Measurements from ENCODE around the gene TPM1. TPM values are rescaled to one million over a fixed set of nuclear protein-coding genes. Genes with fewer than 3 reads are reported as not detected.

The TPM1 gene
- total and polyA plus RNA-seq, 10 of the 15 experiments (the other 5 are each of a cell fraction or from before 2014, with no cell fraction given), result 0.43 to 10.0 (median 2.4) TPM

DNA sequence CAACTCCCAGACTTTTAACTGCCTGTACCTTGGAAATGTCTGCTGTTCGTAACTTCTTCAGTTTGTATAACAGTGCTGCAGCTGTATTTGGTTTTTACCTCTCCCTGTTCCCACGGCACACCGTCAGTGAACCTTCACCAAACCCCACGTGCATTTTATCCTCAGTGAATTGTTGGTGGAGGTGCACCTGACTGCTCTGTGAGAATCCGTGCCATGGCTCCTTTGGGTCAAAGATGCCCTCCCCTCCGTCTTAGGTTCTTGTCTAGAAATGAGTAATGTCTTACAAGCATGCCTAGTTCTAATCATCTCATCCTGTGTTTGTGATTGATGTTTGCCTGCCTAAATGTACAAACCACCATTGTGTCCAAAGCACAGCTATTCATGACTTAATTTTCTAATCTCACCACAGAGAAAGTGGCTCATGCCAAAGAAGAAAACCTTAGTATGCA, 28.2 kb downstream of the TPM1 start:
- Histone ChIP-seq H3K27ac (ENCODE audit: control insufficient read depth, insufficient read depth) (no peak overlapping the region), H3K36me3 (ENCODE audit: control insufficient read depth in 2 of 2, insufficient read depth in 2 of 2, low read length in 1 of 2) (no peaks in the 10 kb centered on the region), H3K4me1 (ENCODE audit: control insufficient read depth, insufficient read depth, low read length) (no peaks in the 10 kb centered on the region; the same call in 1 of the 2 replicates), H3K27me3 (replicated peaks in 1 of 2; ENCODE audit: control insufficient read depth in 2 of 2, insufficient read depth in 2 of 2, low read length in 1 of 2) (no peaks in the 10 kb centered on the region), H3K79me2 (ENCODE audit: control insufficient read depth, insufficient read depth, low read length) (no peaks in the 10 kb centered on the region), H3K9me3 (replicated peaks; ENCODE audit: control insufficient read depth, insufficient read depth, low read length) (no peaks in the 10 kb centered on the region), H3K4me3 (no peak overlapping the region), H3K9ac (ENCODE audit: control insufficient read depth, insufficient read depth, low read length) (no peak overlapping the region), H3K4me2 (ENCODE audit: control insufficient read depth, insufficient read depth) (no peak overlapping the region), H4K20me1 (ENCODE audit: control insufficient read depth, insufficient read depth) (no peaks in the 10 kb centered on the region), H2AFZ (ENCODE audit: control insufficient read depth, low read depth, low read length) (no peak overlapping the region)
- ChIA-PET CTCF (interaction anchor here (0.6 to 11.1 kb wide), 2 partner anchors 22 to 777 kb away, joined by 5 to 68 read pairs; no protein-coding TSS in a partner anchor), RAD21 (ENCODE audit: unreplicated experiment) (no interaction called here), SMC1A (ENCODE audit: uncharacterized antibody, unreplicated experiment) (interaction anchor here (1.3 kb wide), 1 partner anchor 24 kb away, joined by 3 read pairs; no protein-coding TSS in a partner anchor), POLR2A (no interaction called here)
- FAIRE-seq (no peak), ATAC-seq (peak; percentile 88), DNase-seq (ENCODE audit: low read depth, low spot score) (peak; percentile 25)
- 34% methylated on average over 6 of the region's 6 CpGs for WGBS (ENCODE audit: insufficient coverage, insufficient replicate concordance, low lambda C conversion rate, missing lambda C conversion rate)
- in situ Hi-C loops (cut with MboI) (no loop called here), intact Hi-C loops (cut with micrococcal nuclease; ENCODE audit: unreplicated experiment) (no loop called here)
- BruUV-seq (replicated peaks), result no TSS peak
- TF ChIP-seq SRF (IDR thresholded peaks at IDR 0.05; ENCODE audit: low read depth in 2 of 2, low read length in 2 of 2), result no peak
- TF ChIP-seq CREM (IDR thresholded peaks at IDR 0.05; ENCODE audit: low read depth), result no peak
- TF ChIP-seq WRNIP1 (IDR thresholded peaks at IDR 0.05; ENCODE audit: borderline replicate concordance, low read depth, low read length), result no peak
- no peak for TF ChIP-seq TCF7 (IDR thresholded peaks at IDR 0.05; ENCODE audit: borderline replicate concordance)
- no peak for TF ChIP-seq BCL3 (IDR thresholded peaks at IDR 0.05; ENCODE audit: borderline replicate concordance, insufficient read depth, low read depth, low read length, poor library complexity, severe bottlenecking)
- no peak for TF ChIP-seq MXI1 (IDR thresholded peaks at IDR 0.05; ENCODE audit: low read depth, low read length)
- no peak for TF ChIP-seq REST (IDR thresholded peaks at IDR 0.05; ENCODE audit: low read depth, low read length)
- no peak for TF ChIP-seq PAX8 (IDR thresholded peaks at IDR 0.05)
- TF ChIP-seq ZBED1 (IDR thresholded peaks at IDR 0.05; ENCODE audit: borderline replicate concordance), result no peak
- TF ChIP-seq RB1 (IDR thresholded peaks at IDR 0.05; ENCODE audit: borderline replicate concordance), result no peak
- TF ChIP-seq NRF1 (conservative IDR thresholded peaks at IDR 0.05; ENCODE audit: low read depth, low read length), result no peak
- TF ChIP-seq, protein P1, sequence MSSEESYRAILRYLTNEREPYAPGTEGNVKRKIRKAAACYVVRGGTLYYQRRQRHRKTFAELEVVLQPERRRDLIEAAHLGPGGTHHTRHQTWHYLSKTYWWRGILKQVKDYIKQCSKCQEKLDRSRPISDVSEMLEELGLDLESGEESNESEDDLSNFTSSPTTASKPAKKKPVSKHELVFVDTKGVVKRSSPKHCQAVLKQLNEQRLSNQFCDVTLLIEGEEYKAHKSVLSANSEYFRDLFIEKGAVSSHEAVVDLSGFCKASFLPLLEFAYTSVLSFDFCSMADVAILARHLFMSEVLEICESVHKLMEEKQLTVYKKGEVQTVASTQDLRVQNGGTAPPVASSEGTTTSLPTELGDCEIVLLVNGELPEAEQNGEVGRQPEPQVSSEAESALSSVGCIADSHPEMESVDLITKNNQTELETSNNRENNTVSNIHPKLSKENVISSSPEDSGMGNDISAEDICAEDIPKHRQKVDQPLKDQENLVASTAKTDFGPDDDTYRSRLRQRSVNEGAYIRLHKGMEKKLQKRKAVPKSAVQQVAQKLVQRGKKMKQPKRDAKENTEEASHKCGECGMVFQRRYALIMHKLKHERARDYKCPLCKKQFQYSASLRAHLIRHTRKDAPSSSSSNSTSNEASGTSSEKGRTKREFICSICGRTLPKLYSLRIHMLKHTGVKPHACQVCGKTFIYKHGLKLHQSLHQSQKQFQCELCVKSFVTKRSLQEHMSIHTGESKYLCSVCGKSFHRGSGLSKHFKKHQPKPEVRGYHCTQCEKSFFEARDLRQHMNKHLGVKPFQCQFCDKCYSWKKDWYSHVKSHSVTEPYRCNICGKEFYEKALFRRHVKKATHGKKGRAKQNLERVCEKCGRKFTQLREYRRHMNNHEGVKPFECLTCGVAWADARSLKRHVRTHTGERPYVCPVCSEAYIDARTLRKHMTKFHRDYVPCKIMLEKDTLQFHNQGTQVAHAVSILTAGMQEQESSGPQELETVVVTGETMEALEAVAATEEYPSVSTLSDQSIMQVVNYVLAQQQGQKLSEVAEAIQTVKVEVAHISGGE (CRISPR knock-in tag; IDR thresholded peaks at IDR 0.05), result no peak
- no peak for TF ChIP-seq TCF12 (IDR thresholded peaks at IDR 0.05; ENCODE audit: low read depth, low read length)
- no peak for TF ChIP-seq E4F1 (IDR thresholded peaks at IDR 0.05; ENCODE audit: borderline replicate concordance, partially characterized antibody)

Data from GM12878 (cell line).